Activated gamma-delta T cell treated with Interleukin-2 at 50 U/mL for 16 hours (primary cell): ENCODE results near the gene PACSIN2.

Experiments
- DNase-seq: peaks from one replicate; pipeline ENCODE4 v3.0.0-alpha.2; 2020

Gene PACSIN2

DNA sequence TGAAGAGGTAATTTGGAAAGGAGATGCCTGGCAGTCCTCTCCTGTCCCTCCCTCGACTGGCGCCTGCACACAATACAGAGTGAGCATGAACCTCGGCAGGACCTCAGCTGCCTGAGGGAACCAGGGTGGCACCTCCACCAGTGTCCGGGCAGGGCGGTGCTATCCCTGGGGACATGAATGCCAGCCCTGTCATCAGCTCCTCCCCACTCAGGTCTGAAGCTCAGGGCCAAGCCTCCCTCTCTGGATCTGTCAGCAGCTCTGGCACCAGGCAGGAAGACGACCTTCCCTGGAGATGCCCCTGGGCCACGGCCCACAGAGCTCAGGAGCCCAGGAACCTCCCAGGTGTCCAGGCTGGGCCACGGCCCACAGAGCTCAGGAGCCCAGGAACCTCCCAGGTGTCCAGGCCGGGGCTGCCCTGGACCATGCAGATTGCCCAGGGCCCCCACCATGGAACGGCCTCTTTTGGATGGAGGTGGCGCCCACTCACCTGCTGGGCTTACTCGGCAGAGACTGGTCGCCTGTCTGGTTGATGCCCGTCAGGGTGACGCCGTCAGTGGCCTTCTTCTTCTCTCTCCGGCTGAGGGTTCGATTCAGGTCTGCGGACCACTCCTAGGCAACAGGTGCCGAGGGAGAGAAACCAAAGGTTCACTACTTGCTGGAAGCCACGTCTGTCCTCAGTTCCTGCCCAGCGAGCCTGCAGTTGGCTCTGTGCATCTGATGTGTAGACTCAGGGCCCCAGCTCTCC lies 136.2 kb downstream of the PACSIN2 start:
- DNase-seq: no peak

DNA sequence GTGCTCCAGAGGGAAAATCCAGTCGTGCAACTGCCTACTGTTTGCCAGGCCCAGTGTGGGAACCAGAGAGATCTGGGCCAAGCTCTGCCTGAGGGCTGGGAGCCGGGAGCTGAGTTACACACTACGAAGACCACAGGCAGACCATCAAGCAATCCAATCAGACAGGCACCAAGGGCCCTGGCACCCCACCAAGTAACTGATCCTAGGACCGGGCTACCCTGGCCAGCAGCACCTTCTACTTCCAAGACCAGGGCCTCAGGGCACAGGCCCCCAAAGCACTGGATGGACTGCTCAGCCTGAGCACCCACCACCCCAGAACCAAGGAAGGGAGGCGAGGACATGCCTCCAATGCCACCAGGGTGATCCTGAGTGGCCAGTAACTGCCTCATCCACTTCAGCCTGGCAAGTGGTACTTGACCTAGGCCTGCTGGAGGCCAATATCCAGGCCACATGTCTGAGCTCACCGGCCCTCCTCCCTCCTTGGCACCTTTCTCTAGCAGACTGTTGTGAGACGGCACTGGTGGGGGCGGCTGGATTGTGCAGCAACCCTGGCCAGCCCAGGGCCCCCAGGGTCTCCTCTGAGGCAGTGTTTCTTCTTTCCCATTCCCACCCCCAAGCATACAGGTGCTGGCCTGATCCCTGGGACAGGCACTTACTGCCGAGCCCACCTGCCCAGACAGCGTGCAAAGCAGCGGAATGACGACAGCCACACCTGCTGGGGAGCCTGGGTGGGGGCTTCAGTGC lies 137.2 kb downstream of the PACSIN2 start:
- no peak for DNase-seq

DNA sequence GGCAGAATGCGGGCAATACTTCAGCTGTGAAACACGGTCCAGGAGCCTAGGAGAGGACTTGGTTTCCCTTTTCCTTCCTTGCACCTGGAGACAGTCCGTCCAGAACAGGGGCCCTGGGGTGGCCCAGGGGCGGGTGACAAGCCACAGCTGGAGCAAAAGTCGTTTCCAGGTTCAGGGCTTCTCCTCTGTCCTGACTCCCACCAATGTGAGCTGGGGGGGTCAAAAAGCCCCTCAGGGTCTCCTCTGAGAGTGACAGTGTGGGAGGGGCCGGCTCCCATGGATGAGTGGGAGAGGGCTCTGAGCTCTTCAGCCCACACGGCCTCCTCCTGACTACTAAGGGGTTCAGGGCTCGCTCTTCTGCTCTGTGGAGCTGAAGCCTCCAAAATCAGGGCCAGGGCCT lies 137.8 kb downstream of the PACSIN2 start:
- DNase-seq: no peak

DNA sequence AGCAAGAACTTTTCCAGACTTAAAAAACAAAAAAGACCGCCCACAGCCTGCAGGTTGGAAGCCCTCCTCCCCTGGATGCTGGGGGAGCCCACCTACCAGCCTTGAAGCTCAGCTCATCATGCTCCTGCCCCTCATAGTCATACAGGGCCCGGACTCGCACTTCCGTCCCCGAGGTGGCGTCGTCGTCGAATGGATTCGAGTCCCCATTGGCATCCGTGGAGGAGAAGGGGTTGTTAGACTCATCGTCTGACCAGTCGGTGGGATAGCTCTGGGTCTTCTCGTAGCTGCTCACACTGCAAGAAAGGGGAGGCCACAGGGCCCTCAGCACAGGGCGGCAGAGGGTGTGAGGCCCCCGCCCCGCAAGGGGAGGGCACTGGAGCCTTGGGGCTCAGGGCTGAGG lies 138.9 kb downstream of the PACSIN2 start:
- no peak for DNase-seq

DNA sequence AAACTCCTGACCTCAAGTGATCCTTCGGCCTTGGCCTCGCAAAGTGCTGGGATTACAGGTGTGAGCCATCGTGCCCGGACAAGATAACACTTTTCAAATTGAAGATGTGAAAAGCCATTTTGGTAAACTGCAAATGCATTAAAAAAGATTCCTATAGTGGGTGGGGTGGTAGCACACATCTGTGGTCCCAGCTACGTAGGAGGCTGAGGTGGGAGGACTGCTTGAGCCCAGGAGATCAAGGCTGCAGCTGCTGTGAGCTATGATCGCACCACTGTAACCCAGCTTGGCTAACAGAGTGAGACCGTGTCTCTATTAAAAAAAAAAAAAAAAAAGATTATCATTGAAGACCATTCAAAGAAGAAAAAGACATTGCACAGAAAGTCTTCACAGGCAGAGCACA lies 140.9 kb downstream of the PACSIN2 start:
- no peak for DNase-seq

DNA sequence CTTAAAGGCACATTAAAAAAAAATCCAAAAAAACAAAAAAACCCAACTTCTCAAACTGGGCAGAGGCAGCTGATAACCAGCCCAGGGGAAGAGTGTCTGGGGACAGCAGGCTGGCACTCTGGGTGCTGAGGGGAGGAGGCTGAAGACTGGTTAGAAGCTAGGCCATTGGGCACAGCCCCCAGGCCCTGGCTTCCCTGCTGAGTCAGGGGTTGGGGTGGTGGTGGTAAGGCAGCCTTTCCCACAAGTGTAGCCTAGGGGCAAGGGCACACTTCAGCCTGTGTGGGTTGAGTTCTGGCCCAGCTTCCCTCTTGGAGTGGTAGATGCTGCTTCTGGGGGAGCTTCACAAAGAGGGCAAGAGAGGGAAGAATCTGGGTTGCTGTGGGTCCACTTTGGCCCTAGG lies 141.6 kb downstream of the PACSIN2 start:
- no peak for DNase-seq

DNA sequence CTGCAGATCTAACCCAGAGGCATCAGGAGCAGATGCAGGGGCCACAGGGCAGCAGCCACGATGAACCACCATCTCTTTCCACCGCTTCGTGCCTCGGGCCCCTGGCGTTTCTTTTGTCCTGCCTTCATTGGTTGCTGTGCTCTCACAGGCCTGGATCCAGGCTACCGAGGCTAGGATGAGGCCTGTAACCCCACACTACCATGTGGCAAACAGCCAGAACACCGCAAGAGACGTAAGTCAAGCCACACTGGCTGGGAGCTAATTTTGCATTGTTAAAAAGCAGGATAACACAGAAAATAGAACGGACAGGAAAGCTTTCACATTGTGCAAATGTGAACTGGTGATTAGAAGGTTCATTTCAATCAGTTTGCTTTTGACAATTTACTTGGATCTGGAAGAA lies 142.1 kb downstream of the PACSIN2 start:
- no peak for DNase-seq

DNA sequence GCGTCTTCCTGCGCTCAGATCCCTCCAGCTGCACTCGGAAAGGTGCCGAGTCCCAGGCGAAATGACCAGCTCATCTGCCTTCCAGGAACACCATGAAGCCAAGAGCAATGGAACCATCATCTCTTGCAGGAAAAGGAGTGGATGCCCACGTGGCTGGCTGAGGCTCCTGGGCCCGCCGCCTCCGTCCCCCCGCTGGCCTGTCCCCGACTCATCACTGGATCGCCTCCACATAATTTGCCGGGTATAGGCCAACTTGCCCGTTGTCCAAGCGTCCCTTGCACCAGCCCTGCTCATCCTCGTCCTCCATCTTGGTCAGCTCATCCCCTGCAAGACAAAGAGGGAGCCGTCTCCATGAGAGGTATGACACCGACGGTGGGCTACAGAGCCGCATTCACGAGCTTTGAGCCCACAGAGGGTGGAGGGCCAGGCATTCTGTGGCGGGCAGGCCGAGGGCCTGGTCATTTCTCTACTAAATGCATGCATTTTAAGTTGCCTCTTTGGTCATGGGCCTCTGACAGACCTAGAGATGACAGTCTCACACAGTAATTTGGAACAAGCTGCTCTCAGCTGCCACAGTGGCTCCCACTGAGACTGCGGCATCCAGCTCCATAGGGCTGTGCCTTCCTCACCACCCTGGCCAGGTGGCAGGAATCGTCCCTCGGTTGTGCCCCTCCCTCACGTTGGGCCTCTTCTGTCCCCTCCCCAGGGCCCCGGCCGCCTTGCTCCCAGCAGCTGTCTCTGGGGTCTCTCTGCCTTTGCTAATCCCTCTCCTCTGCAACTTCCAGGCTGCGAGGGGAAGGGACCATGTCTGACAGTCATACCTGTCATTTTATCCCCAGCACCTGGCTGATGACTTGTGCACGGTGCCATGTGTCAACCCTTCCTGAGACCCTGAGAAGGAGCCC lies 143.6 kb downstream of the PACSIN2 start:
- DNase-seq: no peak

DNA sequence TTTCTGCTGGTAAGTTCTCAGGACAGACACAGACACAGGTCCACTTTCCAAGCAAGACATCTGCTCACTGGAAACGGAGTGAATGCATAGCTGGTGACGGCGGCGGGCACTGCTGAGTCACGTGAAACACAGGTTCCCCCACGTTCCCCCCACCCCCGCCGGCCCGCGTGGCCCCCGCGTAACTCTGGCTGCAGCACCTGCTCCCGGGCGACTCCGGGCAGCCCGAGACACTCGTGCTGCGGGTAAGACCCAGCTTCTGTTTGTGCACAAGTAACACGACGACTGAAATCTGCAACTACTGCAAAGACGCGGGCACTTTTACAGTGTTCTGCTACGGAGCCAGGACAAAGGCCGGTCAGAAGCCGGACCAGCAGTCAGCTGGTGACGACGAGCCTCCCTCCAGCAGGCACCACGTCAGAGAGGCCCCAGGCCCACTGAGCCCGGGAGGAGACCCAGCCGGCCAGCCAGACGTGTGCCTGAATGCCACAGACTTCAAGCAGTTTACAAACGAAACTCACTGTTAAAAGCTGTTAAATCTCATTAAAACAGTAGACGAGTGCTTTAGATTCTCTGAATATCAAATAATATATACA lies 145.0 kb downstream of the PACSIN2 start:
- no peak for DNase-seq

DNA sequence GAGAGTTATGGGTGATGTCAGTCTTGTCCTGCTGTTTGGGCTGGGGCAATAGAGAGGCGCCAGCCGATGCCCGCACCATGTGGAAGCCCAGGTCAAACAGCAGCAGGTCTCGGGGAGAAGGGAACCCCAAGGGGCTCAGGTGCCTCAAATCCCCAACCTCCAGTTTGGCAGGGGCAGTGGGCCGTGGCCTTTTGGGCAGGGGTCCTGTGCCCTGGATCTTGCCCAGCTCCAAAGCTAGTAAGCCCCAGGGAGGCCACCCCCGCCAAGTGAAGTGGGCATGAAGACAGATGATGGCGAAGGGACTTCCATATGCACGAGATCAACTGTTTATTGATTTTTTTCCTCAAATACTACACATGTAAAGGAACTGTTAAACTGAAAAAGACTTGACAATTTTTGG lies 145.5 kb downstream of the PACSIN2 start:
- no peak for DNase-seq

DNA sequence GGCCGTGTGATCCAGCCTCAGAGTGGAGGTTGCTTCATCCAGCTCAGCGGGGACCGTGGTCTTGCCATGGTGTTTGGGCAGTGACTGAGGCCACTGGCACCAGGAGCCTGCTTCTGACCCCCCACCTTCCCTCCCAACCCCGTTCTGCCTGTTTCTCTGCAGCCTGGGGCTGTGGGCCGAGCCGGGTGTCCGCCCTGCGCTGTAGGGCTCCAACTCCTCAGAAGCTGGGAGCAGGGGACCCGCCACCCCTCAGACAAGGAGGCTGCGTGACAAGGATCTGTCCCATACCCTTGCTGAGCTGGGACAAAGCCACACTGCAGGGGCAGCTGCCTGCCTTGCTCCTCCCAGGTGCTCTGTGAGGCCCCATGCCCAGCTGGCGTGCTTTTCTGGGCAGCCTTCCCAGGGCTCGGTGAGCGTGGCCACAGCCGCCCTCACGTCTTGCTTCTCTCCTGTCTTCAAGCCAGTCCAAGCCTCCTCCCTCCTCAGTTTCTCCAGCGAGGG lies 146.1 kb downstream of the PACSIN2 start:
- no peak for DNase-seq

DNA sequence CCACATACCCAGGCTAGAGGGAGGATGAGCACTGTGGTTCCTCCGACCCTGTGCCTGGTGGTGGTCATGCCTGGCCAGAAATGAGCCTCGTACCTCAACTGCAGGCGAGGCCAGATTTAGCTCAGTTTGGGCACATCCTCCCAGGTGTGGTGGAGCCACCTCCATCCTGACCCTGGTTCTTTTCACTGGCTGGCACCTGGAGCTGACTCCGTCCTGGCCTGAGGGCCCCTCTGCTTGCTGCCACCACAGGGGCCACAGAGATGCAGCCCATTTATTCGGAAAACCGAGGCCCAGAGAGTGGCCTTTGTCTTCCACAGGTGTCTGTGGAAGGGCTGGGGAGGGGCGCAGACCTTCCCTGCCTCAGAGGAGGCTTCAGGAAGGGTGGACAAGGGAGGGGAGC lies 148.8 kb downstream of the PACSIN2 start:
- DNase-seq: no peak

DNA sequence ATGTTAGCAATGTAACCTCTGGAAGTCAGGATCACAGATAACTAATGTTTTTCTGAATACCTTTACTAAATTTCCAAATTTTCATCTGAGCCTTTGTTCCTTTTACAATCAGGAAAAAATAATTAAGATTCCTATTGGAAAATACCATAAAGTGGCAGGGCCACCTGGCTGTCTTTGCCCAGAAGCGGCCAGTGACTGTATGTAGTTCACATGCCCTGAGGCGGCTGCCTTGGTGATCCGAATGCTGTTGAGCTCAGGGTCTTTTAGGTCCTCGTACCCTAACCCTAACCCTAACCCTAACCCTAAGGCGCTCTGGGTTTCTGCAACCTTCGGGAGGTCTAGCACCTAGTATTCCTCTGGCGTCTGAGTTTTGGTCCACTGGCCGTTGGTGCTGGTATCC lies 149.4 kb downstream of the PACSIN2 start:
- no peak for DNase-seq

DNA sequence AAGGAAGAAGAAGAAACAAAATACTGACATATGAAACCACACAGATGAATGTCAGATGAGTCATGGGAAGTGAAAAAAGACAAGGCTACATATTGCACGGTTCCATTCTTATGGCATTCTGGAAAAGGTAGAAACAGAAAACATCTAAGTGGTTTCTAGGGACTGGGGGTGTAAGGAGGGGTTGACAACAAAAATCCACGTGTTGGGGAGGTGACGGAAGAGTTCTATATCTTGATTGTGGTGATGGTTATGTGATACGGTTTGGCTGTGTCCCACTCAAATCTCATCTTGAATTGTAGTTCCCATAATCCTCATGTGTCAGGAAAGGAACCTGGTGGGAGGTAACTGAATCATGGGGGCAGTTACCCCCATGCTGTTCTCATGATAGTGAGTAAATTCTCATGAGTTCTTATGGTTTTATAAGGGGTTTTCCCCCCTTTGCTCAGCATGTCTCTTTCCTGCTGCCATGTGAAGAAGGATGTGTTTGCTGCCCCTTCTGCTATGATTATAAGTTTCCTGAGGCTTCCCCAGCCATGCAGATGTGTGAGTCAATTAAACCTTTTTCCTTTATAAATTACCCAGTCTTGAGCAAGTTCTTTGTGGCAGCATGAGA lies 151.5 kb downstream of the PACSIN2 start:
- DNase-seq: no peak

DNA sequence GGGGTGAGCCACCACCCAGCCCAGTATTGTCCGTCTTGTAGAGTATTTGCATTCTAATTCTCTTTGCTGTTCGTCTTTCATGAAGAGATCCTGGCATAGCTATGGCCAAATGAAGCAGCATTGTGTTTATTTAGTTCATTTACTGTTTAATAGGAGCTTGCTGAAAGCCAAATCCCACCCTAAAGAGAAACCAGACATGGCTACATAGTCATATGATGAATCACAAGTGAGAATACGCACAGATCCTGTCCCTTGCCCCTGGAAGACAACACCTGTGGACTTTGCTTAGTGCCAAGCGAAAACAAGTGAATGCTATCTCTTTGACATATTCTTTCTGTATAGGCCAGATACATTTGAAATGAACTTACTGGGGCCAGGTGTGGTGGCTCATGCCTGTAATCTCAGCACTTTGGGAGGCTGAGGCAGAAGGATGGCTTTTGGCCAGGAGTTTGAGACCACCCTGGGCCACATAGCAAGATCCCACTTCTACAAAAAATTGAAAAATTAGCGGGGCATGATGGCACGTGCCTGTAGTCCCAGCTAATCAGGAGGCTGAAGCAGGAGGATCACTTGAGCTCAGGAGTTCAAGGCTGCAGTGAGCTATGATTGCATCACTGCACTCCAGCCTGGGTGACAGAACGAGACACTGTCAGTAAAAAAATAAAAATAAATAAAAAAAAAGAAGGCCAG lies 152.8 kb downstream of the PACSIN2 start:
- no peak for DNase-seq

DNA sequence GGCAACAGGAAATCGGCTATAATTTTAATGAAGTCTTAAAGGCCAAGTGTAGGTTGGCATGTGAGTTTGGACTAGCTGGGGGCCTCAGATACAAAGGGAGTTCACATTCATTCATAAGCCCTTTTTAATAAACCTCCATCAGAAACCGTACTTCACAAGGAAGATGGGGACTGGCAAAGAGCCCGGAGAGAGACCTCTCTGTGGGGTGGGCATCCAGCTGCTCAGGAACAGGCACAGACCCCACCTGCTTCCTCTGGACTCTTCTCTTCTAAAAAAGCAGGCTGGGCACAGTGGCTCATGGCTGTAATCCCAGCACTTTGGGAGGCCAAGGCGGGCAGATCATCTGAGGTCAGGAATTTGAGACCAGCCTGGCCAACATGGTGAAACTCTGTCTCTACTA lies 154.0 kb downstream of the PACSIN2 start:
- DNase-seq: no peak

DNA sequence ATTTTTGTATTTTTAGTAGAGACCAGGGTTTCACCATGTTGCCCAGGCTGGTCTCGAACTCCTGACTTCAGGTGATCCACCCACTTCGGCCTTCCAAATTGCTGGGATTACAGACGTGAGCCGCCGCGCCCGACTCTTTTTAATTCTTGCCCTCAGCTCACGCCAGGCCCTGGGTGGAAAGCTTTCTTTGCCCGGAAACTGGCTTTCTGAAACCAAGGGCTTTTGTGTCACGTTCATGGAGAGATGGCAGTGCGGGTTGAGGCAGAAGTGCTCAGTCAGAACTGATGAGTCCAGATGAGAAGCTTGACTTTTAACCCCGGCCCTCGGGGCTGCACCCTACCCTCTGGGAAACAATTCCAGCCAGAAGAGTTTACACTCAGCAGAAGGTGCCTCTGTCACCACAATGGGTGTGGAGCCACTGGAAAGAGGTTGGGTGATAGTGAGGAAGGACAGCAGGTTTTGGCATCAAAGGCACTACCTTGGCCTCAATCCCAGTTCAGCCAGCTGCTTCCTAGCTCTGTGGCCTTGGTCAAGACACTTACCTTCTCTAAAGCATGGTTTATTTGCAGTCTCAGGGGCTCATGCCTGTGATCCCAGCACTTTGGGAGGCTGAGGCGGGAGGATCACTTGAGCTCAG lies 157.0 kb downstream of the PACSIN2 start:
- no peak for DNase-seq

DNA sequence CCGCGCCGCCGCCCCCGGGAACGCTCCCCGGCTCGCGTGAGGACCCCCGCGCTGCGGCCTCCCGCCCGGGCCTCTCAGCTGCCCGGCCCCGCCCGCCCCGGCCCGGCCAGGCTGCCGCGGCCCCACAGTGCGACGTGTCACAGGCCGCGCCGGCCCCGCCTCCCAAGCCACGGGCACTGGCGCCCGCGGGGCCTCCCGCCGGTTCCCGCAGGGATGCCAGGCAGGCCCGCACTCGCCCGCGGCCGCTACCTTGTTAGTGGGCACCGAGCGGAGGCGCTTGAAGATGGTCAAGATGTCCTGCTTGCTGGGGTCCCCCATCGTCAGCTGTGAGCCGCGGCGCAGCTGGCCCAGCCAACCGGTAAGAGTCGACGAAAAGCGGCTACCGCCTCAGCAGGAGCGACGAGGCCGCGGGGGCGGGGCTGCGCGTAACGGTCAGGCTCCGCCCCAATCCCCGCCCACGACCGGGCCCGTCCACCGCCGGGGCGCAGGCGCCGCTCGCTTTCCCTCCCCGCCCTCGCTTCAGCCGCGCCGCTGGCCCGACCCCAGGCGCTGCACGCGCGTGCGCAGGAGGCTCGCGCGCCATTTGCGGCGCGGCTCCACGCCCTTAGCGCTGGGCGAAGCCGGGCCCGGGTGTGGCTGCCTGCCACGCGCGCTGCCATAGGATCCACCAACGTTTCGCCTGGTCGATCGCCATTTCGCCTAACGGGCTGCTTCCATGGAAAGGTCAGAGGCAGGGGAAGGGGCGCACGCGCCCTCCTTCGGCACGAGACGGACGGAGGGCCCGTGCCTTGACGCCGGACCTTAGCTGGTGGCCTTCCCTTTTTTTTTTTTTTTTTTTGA lies 157.9 kb downstream of the PACSIN2 start, which contains the start of gene ARFGAP3:
Gene ARFGAP3, minus strand, starts transcription at position 409 of the 840 bp plus-strand sequence. Its CDS starts 91 bp downstream, at position 318.
- DNase-seq: peak; percentile 93

DNA sequence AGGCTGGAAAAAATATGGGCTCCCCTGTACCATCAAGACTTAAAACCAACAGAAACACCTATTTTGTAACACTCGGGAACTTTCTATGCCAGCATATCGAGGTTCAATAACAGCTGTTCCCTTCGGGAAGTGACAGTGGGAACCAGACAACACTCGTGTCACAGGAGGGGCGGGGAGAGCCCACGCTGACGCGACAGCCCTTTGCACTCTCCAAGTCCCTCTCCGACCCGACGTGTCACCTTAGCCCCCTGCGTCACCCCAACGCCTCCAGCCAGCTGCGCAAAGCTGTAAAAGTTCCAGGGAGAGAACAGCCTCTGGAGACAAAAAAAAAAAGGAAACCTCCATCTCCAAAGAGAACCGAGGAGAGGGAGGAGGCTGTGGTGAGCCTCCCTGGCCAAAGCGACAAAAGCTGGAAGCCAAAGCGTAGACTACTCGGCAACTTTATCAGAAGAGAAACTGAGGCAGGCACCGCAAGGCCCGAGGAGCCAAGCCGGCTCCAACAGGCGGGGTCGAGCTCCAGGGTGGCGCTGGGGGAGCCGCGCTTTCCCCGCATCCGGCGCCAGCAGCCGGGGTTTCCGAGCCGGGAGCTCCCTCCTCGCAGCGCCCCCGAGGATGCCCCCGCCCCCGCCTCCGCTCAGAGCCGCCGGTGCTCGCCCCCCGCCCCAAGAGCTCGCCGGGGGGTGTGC lies 158.6 kb downstream of the PACSIN2 start:
- peak; percentile 52 for DNase-seq

DNA sequence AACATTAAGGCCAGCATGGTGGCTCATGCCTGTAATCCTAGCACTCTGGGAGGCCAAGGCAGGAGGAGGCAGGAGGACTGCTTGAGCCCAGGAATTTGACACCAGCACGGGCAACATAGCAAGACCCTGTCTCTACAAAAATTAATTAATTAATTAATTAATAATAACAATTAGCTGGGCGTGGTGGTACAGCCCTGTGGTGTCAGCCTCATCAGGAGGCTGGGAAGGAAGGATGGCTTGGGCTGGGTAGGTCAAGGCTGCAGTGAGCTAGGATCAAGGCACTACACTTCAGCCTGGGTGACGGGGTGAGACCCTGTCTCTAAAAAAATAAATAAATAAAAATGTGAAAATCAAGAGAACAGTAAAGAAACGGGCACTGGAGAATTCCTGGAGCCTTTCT lies 159.2 kb downstream of the PACSIN2 start:
- no peak for DNase-seq
